Fibroblast of mammary gland (primary cell): ENCODE data around the gene SFSWAP.

Experiments used
- DNase-seq: peaks from one replicate; pipeline ENCODE4 v3.0.0-alpha.2; 2010; ENCODE audit warnings: low read depth
- H3K4me3 ChIP-seq: 2 replicates; pipeline ENCODE4 v1.5.1; 2011; ENCODE audit warnings: low read depth, mild to moderate bottlenecking, low read length, moderate library complexity; ENCODE audit not compliant: control insufficient read depth
- CTCF ChIP-seq: conservative IDR thresholded peaks from 2 replicates; pipeline ENCODE4 v1.5.1; 2011; ENCODE audit warnings: low read depth, low read length, inconsistent platforms; ENCODE audit not compliant: control insufficient read depth, insufficient read depth

The SFSWAP gene

GRCh38 chr12:131836714-131837397 is 126.0 kb downstream of the SFSWAP start:
- no peak overlapping the region for H3K4me3 ChIP-seq
- no peak for TF ChIP-seq CTCF
- DNase-seq = no peak

- DNase-seq = no peak
- H3K4me3 ChIP-seq = no peak overlapping the region
- no peak for TF ChIP-seq CTCF
These were observed 129.9 kb downstream of the SFSWAP start for GRCh38 chr12:131840643-131841416.

- no peak for DNase-seq
- TF ChIP-seq CTCF = no peak
- H3K4me3 ChIP-seq = no peak overlapping the region
These were observed 130.7 kb downstream of the SFSWAP start for GRCh38 chr12:131841547-131841946.

GRCh38 chr12:131842169-131842568 is 131.3 kb downstream of the SFSWAP start:
- DNase-seq = no peak
- H3K4me3 ChIP-seq = no peak overlapping the region
- no peak for TF ChIP-seq CTCF

- DNase-seq = no peak
- H3K4me3 ChIP-seq = no peak overlapping the region
- no peak for TF ChIP-seq CTCF
These were observed 132.6 kb downstream of the SFSWAP start for GRCh38 chr12:131843527-131843926.

- no peak for TF ChIP-seq CTCF
- DNase-seq = no peak
- H3K4me3 ChIP-seq = no peak overlapping the region
These were observed 133.2 kb downstream of the SFSWAP start for GRCh38 chr12:131844140-131844539.
